ENCODE data around the gene SATL1. TPM values are rescaled to one million over a fixed set of nuclear protein-coding genes. Genes with fewer than 3 reads are reported as not detected.

The SATL1 gene
- total and polyA plus RNA-seq, 4 donors: 0.05 TPM; not detected in 3

DNA sequence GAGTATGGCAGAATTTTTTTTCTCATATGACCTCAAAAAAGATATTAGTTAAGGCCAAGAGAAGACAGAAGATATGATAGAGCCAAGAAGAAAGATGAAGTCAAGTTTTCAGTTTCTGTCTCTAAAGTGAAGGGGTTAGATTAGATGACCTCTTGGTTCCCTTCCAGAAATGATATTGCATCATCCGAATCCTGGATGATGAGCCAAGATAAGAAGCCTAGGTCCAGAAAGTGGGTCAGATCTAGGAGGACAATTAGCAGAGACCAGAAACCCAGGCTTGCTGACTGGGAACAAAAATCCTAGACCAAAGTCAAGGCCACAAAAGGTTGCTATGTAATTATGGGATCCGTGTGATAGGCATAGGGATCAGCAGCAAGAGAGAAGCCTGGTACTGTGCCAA, 20.2 kb downstream of the SATL1 start (continued):
- peak; percentile 14 to 40 for TF ChIP-seq HNF4A (conservative IDR thresholded peaks at IDR 0.05)
- TF ChIP-seq, protein P1, sequence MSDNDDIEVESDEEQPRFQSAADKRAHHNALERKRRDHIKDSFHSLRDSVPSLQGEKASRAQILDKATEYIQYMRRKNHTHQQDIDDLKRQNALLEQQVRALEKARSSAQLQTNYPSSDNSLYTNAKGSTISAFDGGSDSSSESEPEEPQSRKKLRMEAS (IDR thresholded peaks at IDR 0.05): no peak

DNA sequence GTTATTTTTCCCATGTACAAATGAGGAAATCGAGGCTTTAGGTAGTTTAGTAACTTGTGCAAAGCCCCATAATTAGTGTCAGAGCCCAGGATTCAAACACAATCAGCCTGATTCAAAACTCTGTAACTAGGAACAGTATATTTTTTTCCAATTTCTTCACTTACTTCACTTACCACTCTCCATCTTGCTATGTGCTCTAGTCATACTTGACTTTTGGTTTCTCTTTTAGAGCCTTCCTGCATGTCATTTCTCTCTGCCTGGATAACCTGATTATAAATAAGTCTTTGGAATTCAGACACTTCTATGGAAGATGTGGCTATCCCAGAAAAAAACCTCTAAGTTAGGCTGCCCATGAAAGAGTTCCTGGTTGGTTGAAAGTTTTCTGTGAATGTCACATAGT, 22.2 kb downstream of the SATL1 start:
- H3K4me3 ChIP-seq (ENCODE audit: low read depth in 1 of 3, low read length in 3 of 3): no peak overlapping the region
- H3K27ac ChIP-seq (ENCODE audit: low read depth in 1 of 2, low read length in 2 of 2): no peak overlapping the region
- no peak for TF ChIP-seq RXRA (IDR thresholded peaks at IDR 0.05)
- TF ChIP-seq HNF4G (IDR thresholded peaks at IDR 0.05): no peak
- no peak for TF ChIP-seq EGR1 (IDR thresholded peaks at IDR 0.05; ENCODE audit: low read depth in 2 of 2)
- TF ChIP-seq, protein P1 (IDR thresholded peaks at IDR 0.05): no peak
- no peak for TF ChIP-seq FOXA2 (IDR thresholded peaks at IDR 0.05)
- TF ChIP-seq GABPA (IDR thresholded peaks at IDR 0.05 in 1 of 2, conservative IDR thresholded peaks at IDR 0.05 in 1 of 2): no peak
- no peak for TF ChIP-seq TAF1 (conservative IDR thresholded peaks at IDR 0.05)
- TF ChIP-seq YY1 (IDR thresholded peaks at IDR 0.05): no peak
- H3K9me3 ChIP-seq (ENCODE audit: control insufficient read depth in 4 of 4, low read length in 3 of 4): no peaks in the 10 kb centered on the region
- no peak overlapping the region for H3K9ac ChIP-seq (ENCODE audit: low read depth in 1 of 2, low read length in 2 of 2)
- 82% methylated on average over 1 of the region's 1 CpG for WGBS
- DNase-seq (ENCODE audit: low spot score): no peak
- peaks cover 0 to 3% (median 0%) of the 10 kb centered on the region in 4 donors for H3K4me1 ChIP-seq (ENCODE audit: control insufficient read depth in 4 of 4, insufficient read depth in 4 of 4, low read length in 3 of 4)
- H3K36me3 ChIP-seq (ENCODE audit: control insufficient read depth in 4 of 4, insufficient read depth in 3 of 4, low read depth in 1 of 4, low read length in 3 of 4): no peaks in the 10 kb centered on the region
- H3K27me3 ChIP-seq (ENCODE audit: control insufficient read depth in 4 of 4, insufficient read depth in 4 of 4, low read length in 3 of 4): peaks cover 0 to 3% (median 0%) of the 10 kb centered on the region in 4 donors

DNA sequence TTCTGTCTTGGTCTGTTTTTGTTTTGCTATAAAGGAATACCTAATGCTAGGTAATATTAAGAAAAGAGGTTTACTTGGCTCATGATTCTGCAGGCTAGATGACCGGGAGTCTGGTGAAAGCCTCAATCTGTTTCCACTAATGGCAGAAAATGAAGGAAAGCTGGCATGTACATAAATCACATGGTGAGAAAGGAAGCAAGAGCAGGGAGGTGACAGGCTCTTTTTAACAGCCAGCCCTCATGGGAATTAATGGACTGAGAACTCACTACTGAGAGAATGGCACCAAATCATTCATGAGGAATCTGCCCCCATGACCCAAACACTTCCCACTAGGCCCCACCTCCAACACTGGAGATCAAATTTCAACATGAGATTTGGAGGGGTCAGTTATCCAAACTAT, 27.6 kb downstream of the SATL1 start:
- no peaks in the 10 kb centered on the region for H3K9me3 ChIP-seq (ENCODE audit: control insufficient read depth in 4 of 4, low read length in 3 of 4)
- no peak overlapping the region for H3K9ac ChIP-seq (ENCODE audit: low read depth in 1 of 2, low read length in 2 of 2)
- no peaks in the 10 kb centered on the region for H3K36me3 ChIP-seq (ENCODE audit: control insufficient read depth in 4 of 4, insufficient read depth in 3 of 4, low read depth in 1 of 4, low read length in 3 of 4)
- TF ChIP-seq, protein P2, sequence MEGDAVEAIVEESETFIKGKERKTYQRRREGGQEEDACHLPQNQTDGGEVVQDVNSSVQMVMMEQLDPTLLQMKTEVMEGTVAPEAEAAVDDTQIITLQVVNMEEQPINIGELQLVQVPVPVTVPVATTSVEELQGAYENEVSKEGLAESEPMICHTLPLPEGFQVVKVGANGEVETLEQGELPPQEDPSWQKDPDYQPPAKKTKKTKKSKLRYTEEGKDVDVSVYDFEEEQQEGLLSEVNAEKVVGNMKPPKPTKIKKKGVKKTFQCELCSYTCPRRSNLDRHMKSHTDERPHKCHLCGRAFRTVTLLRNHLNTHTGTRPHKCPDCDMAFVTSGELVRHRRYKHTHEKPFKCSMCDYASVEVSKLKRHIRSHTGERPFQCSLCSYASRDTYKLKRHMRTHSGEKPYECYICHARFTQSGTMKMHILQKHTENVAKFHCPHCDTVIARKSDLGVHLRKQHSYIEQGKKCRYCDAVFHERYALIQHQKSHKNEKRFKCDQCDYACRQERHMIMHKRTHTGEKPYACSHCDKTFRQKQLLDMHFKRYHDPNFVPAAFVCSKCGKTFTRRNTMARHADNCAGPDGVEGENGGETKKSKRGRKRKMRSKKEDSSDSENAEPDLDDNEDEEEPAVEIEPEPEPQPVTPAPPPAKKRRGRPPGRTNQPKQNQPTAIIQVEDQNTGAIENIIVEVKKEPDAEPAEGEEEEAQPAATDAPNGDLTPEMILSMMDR (IDR thresholded peaks at IDR 0.05; ENCODE audit: low read depth, low read length, missing input control): no peak
- no peak for TF ChIP-seq TAF1 (conservative IDR thresholded peaks at IDR 0.05)
- no peak for TF ChIP-seq FOXA1 (IDR thresholded peaks at IDR 0.05)
- TF ChIP-seq JUND (IDR thresholded peaks at IDR 0.05): no peak
- no peak for TF ChIP-seq RXRA (IDR thresholded peaks at IDR 0.05)
- TF ChIP-seq FOXA2 (IDR thresholded peaks at IDR 0.05): no peak
- TF ChIP-seq, protein P3, sequence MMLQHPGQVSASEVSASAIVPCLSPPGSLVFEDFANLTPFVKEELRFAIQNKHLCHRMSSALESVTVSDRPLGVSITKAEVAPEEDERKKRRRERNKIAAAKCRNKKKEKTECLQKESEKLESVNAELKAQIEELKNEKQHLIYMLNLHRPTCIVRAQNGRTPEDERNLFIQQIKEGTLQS (IDR thresholded peaks at IDR 0.05): no peak
- TF ChIP-seq, protein P4, sequence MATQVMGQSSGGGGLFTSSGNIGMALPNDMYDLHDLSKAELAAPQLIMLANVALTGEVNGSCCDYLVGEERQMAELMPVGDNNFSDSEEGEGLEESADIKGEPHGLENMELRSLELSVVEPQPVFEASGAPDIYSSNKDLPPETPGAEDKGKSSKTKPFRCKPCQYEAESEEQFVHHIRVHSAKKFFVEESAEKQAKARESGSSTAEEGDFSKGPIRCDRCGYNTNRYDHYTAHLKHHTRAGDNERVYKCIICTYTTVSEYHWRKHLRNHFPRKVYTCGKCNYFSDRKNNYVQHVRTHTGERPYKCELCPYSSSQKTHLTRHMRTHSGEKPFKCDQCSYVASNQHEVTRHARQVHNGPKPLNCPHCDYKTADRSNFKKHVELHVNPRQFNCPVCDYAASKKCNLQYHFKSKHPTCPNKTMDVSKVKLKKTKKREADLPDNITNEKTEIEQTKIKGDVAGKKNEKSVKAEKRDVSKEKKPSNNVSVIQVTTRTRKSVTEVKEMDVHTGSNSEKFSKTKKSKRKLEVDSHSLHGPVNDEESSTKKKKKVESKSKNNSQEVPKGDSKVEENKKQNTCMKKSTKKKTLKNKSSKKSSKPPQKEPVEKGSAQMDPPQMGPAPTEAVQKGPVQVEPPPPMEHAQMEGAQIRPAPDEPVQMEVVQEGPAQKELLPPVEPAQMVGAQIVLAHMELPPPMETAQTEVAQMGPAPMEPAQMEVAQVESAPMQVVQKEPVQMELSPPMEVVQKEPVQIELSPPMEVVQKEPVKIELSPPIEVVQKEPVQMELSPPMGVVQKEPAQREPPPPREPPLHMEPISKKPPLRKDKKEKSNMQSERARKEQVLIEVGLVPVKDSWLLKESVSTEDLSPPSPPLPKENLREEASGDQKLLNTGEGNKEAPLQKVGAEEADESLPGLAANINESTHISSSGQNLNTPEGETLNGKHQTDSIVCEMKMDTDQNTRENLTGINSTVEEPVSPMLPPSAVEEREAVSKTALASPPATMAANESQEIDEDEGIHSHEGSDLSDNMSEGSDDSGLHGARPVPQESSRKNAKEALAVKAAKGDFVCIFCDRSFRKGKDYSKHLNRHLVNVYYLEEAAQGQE (IDR thresholded peaks at IDR 0.05): no peak
- TF ChIP-seq RAD21 (IDR thresholded peaks at IDR 0.05): no peak
- peaks cover 0 to 3% (median 0%) of the 10 kb centered on the region in 4 donors for H3K27me3 ChIP-seq (ENCODE audit: control insufficient read depth in 4 of 4, insufficient read depth in 4 of 4, low read length in 3 of 4)
- DNase-seq (ENCODE audit: low spot score): no peak
- no peak overlapping the region for H3K4me3 ChIP-seq (ENCODE audit: low read depth in 1 of 3, low read length in 3 of 3)
- H3K4me1 ChIP-seq (ENCODE audit: control insufficient read depth in 4 of 4, insufficient read depth in 4 of 4, low read length in 3 of 4): no peaks in the 10 kb centered on the region
- no peak overlapping the region for H3K27ac ChIP-seq (ENCODE audit: low read depth in 1 of 2, low read length in 2 of 2)
- 93% methylated on average over 1 of the region's 1 CpG for WGBS

Measured in liver (tissue), 9 donors.